ENCODE data around the gene ZNF787.
"Not testable (repeated sequence)": the region's sequence is repeated elsewhere in the genome, so short reads cannot be mapped to it uniquely, and the experiment has no call there.

Gene ZNF787

DNA sequence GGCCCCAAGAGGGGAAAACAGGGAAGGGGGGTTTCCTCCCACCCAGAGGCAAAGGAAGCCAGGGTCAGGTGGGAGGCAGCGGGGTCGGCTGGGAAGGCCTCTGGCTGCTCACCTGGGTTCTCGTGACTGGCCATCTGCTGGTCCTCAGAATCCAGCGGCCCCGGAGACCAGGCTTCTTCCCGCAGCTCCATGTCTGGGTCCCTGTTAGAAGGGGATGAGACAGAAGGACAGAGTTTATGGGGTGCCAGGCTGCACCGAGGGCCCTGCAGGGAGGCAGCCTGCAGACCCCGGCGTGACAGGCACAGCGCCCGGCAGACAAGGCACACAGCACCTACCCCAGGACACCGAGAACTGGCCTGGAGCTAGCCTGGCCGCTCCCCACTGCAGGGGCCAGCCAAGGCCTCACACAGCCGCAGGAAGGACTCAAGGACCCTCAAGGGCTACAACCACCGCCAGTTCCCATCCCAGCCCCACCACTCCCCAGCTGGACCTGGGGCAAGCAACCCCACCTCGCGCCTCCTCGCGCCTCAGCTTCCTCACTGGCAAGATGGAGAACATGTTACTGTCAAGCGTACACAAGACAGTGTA is 18.0 kb downstream of the ZNF787 start:
- no peak for DNase-seq

DNA sequence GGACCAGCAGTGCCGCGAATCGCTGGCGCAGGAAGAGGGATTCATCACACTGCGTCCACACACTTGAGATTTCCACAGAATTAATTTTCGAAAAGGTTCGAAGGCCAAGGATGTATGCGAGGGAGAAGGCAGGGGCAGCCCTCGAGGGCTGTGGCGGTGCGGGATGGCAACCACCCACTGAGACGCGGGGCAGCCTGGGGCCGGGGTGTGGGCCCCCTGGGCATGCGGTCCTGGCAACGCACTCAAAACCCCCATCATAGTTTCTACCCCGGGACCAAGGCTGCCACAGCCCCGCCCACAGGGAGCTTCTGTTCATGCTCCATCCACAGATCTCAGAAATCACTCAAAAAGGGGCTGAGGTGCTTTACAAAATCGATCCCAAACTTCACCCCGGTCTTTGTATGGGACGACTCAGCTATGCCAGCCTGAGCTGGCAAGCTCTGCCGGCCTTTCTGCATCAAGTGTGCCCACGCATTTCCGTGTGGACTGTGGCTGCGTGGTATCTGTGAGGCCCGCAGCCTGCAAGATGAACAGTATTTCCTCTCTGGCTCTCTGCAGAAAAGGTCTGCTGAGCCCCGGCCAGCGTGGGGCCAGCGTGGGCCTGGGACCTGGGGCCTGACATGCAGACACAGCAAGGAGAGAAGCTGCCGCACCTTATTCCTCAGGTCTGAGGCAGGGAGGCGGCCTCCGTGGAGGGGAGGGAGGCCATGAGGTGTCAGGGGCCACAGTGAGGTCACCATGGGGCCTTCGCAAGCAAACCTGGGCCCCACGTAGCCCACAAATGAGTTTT is 19.2 kb downstream of the ZNF787 start:
- DNase-seq: no peak

DNA sequence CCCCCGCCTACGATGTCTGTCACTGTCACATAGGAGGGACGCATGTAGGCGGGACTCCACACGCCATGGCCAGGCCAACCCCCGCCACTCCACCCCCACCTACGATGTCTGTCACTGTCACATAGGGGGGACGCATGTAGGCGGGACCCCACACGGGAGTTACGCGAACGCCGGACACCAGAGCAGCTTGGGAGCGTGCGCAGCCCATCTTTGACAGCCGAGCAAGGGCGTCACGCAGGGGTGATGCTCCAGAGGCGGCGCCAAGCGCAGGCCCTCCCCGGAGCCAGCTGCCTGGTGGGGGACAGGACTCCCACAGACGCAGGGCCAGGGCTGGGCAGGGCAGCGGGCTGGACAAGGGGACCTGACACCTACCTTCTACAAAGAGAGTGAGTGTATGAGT is 20.0 kb downstream of the ZNF787 start:
- no peak for DNase-seq

DNA sequence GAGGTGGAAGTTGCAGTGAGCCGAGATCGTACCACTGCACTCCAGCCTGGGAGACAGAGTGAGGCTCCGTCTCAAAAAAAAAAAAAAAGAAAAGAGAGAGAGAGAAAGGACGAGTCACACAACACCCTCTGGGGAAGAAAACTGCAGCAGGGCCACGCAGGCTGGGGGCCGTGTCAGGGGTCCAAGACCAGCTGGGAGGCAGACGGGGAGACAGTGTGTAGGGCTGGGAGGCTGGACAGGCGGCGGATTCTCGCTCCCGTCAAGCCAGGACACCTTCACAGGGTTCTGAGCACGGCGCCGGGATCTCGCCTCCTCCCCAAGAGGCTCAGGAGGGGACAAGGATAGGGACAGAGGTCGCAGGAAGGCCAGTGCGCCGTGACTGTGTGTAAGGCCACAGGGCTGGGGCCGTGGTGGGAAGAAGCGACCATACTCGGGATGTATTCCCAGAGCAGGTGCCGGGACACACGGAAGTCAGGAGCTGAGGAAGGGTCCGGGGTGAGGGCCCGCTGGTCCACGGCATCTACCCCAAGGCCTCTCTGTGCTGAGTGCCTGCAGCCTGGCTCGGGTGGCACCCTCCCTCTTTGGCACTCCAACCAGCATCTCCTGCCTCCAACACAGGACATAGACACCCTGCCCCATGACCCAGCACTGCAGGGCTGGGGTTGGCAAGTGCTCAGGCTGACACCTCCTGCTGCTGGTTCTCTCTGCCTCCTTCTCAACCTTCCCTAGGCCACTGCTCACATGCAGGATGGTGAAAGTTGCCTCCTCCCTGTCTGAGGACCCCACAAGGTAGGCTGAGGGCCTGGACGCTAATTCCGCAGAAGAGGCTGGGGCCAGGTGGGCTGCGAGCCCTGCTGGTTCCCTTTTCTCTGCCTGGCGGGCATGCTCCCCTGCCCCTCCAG is 21.2 kb downstream of the ZNF787 start:
- DNase-seq: no peak

DNA sequence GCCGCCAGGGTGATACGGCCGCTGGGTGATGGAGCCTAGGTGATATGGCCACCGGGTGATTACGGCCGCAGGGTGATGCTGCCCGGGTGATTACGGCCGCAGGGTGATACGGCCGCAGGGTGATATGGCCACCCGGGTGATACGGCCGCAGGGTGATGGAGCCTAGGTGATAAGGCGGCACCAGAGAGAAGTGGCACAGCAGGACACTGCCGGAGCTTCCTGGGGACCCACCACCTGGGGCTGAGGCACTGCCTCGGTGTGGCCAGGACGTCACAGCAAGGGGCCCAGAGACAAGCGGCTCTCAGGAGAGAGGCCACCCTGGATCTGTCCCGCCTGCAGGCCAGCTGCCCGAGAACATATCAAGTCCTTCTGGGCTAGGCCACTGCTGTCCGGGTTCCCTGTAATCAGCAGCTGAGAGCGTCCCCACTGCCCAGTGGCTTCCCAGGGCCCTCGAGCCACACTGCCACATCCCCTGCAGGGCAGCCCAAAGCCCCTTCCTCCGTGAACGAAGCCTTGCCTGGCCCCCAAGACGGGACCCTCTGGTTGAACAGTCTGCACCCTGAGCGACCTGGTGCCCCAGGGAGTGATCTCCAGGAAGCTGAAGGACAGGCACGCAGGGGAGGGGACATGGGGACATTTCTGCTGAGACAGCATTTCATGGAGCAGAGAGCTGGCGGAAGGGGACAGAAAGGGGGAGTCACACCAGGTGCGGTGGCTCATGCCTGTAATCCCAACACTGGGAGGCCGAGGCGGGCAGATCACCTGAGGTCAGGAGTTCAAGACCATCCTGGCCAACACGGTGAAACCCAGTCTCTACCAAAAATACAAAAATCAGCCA is 22.1 kb downstream of the ZNF787 start:
- no peak for DNase-seq

DNA sequence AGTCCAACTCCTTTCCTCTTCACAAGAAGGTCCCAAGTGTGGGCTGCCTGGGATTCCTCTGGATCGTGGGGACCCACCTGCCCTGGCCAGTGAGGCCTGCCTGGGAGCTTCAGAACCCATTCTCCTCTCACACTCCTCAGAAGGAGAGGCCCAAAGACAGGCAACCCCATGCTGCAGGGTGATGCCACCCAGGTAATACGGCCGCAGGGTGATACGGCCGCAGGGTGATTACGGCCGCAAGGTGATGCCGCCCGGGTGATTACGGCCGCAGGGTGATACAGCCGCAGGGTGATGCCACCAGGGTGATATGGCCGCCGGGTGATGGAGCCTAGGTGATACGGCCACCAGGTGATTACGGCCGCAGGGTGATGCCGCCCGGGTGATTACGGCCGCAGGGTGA is 22.9 kb downstream of the ZNF787 start:
- not testable (repeated sequence) for DNase-seq

DNA sequence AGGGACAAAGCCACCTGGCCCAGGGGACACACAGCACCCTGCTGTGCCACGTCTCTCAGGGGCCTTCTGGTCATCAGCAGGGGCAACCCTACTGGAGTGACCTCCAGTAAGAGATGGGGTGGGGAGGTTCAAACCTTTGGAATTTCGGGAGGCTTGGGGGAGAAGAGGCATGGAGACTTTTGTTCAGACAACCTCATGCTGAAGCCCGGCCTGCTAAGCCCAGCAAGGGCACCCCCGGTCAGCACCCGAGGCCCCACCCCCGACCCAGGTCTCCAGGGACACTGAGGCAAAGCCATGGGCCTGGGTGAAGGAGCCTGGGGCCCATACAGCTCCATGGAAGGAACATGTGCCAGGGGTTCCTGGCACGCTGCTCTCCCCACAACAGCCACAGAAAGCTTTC is 23.3 kb downstream of the ZNF787 start:
- no peak for DNase-seq

DNA sequence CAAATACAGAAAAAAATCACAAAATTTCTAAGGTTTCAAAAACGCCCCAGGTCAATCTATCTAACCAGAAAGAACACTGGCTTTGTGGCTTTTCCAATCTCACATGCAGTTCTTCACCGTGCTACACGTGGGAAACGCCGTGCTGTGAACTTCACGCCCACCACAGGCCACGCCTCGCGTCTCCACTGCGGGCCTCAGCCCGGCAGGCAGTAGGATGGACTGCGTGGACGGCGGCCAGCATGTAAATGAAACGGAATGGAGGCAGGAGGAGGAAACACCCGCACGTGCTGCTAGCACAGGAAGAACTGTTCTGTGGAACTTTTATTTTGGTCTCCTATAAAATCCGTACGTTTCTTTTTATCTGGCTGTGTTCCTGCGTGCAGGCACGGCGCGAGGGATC is 23.8 kb downstream of the ZNF787 start:
- no peak for DNase-seq

DNA sequence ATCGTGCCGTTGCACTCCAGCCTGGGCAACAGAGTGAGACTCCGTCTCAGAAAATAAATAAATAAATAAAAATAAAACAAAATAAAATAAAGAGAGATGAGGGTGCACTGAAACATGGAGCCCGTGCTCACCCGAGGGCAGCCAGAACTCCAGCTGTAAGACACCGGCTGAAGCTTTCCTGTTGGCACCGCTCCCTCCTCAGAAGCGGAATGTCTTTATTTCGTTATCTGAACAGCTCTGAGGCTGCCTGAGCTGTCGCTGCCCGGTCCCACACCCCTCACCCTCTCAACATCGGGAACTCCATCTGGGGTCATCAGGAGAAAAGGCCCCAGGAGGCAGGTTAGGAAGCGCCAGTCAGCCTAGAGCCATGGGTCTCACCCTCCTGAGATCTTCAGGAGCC is 24.4 kb downstream of the ZNF787 start:
- no peak for DNase-seq

DNA sequence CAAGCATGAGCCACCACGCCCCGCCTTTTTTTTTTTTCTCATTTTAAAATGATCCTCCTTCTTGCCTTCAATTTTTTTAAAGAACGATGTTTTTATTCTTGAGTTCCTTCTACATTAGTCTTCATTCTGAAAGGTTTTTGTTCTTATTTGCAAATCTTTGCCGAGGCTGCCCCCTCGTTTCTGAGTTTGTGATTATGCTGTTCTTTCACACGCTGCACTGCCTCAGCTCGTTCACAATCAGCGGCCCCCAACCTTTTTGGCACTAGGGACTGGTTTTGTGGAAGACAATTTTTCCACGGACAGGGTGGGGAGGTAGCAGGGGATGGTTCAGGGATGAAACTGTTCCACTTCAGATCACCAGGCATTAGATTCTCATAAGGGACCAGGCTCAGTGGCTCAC is 26.6 kb downstream of the ZNF787 start:
- DNase-seq: no peak

DNA sequence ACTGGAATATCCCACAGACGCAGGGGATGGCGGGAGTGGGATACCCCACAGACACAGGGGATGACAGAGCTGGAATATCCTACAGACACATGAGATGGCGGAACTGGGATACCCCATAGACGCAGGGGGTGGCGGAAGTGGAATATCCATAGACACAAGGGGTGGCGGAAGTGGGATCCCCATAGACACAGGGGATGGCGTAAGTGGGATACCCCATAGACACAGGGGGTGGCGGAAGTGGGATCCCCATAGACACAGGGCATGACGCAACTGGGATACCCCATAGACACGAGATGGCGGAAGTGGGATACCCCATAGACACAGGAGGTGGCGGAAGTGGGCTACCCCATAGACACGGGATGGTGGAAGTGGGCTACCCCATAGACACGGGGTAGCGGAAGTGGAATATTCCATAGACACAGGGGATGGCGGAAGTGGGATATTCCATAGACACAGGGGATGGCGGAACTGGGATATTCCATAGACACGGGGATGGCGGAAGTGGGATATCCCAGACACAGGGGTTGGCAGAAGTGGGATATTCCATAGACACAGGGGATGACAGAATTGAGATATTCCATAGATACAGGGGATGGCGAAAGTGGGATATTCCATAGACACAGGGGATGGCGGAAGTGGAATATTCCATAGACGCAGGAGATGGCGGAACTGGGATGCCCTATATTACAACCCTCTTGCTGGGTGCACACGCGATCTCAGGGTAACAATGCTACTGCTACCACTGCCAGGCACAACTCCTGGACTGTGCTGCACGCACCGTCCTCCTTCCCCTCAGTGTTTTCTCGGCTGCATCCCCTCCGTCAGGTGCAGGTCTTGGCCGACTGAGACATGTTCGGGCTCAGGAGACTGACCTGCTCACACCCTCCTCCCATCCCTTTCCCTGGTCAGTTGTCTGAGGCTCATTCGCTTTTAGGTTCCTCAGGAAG is 28.1 kb downstream of the ZNF787 start:
- DNase-seq: no peak

DNA sequence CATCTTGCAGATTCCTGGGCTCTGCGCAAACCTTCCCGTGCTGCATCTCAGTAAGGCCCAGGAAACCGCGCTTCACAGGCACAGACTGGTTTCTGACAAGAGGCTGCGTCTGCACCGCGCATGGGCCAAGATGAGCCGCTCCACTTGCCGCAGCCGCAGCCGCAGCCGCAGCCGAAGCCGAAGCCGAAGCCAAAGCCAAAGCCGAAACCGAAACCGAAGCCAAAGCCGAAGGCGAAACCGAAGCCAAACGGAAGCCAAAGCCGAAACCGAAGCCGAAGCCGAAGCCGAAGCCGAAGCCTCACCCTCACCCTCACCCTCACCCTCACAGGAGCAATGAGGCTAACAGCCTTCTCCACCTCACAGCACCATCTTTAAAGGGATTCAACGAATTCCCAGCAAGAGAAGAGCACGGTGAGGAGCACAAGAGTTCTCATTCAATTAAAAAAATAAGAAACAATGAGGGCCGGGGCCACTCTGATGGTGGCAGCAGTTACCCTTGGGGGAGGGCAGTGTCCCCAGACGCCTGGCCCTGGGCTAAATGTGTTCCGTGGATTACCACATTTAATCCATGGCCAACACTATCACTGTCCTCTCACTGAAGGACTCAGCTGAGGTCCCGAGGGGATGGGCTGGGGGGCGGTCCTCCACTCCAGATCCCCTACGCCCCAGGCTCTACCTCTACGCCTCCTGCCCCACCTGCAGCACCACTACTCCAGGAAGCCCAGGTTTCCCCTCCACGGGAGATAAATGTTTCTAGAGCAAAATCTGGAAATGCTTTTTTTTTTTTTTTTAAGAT is 29.1 kb downstream of the ZNF787 start:
- DNase-seq: no peak

DNA sequence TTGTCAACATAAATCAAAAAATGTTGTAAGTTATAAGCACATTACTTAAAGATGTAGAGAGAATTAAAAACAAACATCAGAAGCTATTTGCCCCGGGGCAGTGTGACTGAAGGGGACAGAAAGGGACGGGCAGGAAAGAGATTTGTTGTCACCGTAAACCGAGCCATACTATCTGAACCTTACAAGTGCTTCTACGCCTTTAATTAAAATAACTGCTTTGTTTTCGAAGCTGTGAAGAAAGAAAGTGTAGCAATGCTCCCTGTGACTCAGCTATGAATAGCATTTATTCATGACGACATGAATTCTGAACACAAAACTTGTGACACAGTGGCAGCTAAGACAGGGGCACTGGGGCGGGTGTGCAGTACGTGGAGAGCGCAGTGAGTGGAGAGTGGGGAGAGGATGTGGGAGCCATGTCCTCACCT is 30.0 kb downstream of the ZNF787 start:
- no peak for DNase-seq

DNA sequence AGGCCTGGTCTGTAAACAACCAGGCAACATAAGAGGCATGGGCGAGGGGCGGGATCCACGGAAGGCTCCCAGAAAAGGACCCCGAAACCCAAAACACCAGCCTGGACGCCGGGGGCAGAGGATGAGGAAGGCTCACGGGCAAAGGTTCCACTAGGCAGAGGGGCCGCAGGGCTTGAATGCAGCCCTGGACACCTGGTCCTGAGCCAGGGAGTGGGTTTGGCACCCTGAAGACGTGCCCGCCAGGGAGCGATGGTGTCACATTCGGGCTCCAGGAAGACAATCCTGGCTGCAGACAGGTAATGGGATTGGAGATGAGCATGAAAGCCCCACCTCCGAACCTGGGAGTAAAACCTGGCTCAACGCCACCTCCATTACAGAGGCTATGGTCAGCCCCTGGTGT is 31.8 kb downstream of the ZNF787 start:
- DNase-seq: no peak

DNA sequence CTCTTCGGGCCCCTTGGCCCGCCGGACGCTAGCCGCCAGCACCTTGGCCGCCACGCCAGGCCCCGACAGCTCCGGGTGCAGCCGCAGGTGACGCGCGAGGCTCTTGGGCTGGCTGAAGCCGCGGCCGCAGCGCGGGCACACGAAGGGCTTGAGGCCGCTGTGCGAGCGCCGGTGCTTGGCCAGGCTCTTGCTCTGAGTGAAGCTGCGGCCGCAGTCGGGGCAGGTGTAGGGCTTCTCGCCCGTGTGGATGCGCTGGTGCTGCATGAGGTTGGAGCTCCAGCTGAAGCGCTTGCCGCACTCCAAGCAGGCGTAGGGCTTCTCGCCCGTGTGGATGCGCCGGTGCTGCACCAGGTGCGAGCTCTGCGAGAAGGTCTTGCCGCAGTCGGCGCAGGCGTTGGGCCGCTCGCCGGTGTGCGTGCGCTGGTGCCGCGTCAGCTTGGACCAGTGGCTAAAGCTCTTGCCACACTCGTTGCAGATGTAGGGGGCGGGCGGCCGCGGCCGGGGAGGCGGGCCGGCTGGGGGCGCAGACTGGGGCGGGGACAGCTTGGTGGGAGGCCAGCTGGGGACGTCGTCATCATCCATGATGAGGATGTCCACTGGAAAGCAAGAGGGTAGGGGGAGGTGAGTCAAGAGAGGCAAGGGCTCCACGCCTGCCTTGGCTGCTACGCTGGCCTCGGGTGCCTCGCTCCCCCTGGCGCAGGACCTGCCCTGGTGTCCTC is 32.4 kb downstream of the ZNF787 start:
- no peak for DNase-seq

DNA sequence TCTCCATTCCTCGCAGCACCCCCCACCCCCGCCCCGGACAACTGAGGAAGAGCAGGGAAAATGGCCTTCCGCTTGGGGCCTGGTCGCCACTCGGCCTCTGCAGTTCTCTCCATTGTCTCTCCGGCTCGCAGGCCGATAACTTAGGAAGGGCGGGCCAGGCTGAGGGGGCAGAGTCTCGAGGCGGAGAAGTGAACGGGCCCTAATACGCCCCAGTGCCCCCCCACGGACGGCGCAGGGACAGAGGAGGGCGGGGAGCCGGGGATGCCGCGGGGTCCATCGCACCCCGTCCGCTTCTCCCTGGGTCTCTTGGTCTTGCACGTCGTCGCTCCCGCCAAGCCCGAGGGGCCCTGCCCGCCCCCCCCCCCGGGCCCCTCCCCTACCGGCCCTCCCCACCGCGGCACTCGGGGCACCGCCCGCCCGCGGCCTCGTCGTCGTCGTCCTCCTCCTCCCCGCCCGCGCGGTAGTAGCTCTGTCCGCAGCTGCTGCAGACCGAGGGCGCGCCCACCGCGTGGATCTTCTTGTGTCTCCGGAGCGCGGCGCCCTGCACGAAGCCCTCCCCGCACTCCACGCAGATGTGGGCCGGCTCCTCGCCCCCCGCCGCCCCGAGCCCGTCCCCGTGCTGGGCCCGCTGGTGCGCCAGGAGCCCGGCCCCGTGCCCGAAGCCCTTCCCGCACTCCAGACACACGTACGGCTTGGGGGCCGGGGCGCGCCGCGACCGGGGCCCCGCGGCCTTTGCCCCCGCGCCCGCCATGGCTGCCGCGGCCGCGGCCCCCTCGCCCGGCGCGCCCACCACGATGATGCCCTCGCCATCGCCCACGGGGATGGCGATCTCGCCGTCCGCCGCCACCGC is 33.2 kb downstream of the ZNF787 start:
- no peak for DNase-seq

DNA sequence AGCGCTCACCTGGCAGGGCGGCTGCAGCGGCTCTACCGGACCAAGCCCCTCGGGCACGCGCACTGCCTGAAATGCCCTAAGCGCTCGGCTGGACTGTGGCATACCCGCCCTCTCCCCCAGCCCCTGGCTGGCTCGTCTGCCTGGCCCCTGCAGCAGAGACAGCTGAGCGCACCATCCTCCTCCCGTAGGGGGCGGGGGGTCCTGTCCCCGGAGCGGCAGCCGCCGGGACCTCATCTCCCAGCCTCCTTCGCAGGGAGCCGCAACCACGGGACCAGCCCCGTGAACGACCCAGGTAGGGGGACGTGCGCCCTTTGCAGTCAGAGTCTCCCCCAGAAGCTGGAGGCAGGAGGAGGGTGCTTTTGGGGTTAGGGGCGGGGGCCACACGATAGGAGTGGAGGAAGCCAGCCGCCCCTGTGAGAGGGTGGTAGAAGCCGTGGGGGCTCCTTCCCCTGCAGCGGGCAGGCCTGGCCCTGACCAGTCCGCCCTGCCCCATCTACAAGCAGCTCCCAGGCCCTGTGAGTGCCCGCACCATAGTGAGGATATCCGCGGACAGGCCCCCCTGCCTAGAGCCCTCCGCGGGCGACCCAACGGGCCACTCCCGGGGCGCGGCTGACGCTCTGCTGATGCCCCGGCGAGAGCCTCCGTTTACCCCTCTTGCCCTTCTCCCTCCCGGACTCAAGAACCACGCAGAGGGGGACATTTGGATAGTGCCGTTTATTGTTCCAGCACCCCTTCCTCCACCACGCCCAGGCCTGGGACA is 34.2 kb downstream of the ZNF787 start:
- DNase-seq: no peak

DNA sequence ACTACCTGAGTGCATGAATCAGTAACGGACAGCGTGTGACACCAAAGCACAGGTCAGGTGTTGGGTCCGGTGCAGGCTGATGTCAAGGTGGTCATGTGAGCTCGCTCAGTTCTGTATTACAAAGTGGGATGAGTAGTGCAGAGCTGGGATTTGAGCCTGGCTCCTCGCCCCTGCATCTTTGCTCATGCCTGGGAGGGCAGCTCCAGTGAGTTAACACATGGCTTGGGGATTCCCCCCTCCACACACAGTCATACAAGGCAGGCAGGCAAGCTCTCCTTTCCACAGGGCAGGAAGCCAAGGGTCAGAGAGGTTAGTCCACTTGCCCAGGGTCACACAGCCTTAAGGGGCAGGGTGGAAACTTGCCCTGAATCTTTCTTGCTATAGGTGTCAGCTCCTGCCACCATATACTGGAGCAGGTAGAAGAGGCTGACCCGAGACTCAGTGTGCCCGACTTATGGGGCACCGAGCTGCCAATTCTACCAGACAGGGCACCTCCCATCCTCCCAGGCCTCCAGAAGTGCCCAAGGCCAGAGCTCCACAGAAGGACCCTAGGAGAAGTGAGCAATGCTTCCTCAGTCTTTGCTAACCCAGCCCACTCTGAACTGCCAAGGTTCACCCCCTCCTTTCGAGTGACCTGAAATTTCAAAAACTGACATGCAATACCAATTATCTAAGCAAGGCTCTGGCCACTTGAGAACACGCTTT is 35.4 kb downstream of the ZNF787 start:
- no peak for DNase-seq
